ENCODE results near the gene ZNF585A. TPM values are rescaled to one million over a fixed set of nuclear protein-coding genes. Genes with fewer than 3 reads are reported as not detected.

Gene ZNF585A
- total RNA-seq: 10 to 100 TPM in 1 of 2 donors, 1 to 10 TPM in 1; 8.4 to 10.2 TPM

DNA sequence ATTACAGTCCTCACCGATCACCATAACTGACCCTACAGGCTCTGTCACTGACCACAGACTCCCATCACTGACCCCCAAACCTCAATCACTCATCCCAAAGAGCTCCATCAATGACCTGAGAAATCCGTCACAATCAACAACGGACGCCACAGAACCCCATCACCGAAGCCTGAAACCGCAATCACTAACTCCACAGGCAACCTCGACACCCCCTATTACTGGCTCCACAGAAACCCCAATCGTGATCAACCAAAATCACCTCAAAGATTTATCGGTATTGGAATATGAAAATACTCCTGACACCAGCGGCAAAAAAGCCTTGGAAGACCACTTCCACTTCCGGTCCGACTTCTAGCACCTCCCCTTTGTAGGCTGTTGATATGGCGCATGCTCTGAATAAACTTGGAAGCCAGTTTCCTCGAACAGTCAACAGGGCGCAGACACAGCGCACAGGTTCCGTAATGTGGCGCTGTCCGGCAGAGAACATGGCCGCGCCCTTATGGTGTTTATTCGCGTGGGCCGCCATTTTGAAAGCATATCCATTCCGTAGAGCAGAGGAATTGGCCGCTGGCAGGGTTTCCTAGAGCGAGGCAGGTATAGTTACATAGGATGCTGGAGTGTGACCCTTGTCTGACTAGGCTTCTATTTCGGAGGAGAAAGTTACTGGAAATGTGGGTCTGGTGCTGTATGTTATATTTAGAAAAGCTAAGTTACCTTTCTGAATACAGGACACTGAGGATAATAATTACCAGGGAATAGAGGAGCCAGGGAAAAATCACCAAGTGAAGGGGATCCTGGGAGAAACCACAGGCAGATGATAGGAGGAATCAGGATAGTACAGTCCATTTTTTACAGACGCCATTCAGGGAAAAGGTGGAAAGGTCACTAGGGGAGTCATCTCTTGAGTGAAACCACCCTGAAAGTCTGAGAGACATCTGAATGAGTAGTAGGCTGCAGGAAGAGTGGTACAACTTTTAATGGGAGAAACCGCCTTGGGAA is at the start of gene ZNF585A:
Gene ZNF585A, minus strand, starts transcription at position 328 of the 999 bp plus-strand sequence. CDS start 2,785 bp downstream, outside the sequence.
- TF ChIP-seq, protein P1, sequence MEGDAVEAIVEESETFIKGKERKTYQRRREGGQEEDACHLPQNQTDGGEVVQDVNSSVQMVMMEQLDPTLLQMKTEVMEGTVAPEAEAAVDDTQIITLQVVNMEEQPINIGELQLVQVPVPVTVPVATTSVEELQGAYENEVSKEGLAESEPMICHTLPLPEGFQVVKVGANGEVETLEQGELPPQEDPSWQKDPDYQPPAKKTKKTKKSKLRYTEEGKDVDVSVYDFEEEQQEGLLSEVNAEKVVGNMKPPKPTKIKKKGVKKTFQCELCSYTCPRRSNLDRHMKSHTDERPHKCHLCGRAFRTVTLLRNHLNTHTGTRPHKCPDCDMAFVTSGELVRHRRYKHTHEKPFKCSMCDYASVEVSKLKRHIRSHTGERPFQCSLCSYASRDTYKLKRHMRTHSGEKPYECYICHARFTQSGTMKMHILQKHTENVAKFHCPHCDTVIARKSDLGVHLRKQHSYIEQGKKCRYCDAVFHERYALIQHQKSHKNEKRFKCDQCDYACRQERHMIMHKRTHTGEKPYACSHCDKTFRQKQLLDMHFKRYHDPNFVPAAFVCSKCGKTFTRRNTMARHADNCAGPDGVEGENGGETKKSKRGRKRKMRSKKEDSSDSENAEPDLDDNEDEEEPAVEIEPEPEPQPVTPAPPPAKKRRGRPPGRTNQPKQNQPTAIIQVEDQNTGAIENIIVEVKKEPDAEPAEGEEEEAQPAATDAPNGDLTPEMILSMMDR (IDR thresholded peaks at IDR 0.05): no peak
- H3K36me3 ChIP-seq: no peaks in the 10 kb centered on the region
- peak within 1 kb of the TSS; percentile 41 for H3K27ac ChIP-seq
- H3K4me3 ChIP-seq: peak within 1 kb of the TSS; percentile 52
- H3K9ac ChIP-seq (ENCODE audit: low read depth in 2 of 2, low read length in 2 of 2): peak within 1 kb of the TSS; percentile 72 to 84
- H3K4me1 ChIP-seq: no peaks in the 10 kb centered on the region
- H3K27me3 ChIP-seq: no peaks in the 10 kb centered on the region
- intact Hi-C loops (cut with DNase I): no loop called here
- peak; percentile 92 for DNase-seq
- H3K9me3 ChIP-seq: no peaks in the 10 kb centered on the region

DNA sequence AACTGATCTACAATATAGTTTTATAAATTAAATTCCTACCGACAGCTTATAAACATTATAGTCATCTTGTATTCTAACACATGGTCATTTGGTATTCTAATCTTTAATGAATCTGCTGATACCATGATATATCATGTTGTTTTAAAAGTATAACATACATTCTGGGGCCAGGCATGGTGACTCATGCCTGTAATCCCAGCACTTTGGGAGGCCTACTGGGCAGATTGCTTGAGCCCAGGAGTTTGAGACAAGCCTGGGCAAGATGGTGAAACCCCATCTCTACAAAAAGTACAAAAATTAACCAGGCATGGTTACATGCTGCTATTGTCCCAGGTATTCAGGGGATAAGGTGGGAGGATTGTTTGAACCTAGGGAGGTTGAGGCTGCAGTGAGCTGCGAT is 48.6 kb upstream of the ZNF585A start:
- no peaks in the 10 kb centered on the region for H3K27me3 ChIP-seq
- intact Hi-C loops (cut with DNase I): no loop called here
- no peak overlapping the region for H3K4me3 ChIP-seq
- no peaks in the 10 kb centered on the region for H3K4me1 ChIP-seq
- no peak overlapping the region for H3K9ac ChIP-seq (ENCODE audit: low read depth in 2 of 2, low read length in 2 of 2)
- DNase-seq: no peak
- H3K36me3 ChIP-seq: peaks cover 3% of the 10 kb centered on the region
- TF ChIP-seq, protein P1 (IDR thresholded peaks at IDR 0.05): no peak
- H3K27ac ChIP-seq: no peak overlapping the region
- H3K9me3 ChIP-seq: no peaks in the 10 kb centered on the region

DNA sequence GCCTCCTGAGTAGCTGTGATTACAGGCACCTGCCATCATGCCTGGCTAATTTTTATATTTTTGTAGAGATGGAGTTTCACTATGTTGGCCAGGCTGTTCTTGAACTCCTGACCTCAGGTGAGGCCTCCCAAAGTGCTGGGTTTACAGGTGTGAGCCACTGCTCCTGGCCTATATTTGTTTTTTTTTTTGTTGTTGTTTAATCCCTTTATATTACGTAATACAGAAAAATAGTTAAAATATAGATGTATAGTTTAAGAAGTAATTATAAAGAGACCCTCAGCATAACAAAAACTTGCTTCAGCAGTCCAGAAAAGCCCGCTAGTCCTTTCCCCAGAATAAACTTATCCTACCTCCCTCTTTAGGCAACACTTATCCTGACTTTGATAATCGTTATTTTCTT is 47.9 kb upstream of the ZNF585A start:
- no peak for DNase-seq
- H3K27me3 ChIP-seq: no peaks in the 10 kb centered on the region
- H3K9me3 ChIP-seq: no peaks in the 10 kb centered on the region
- H3K4me3 ChIP-seq: no peak overlapping the region
- H3K36me3 ChIP-seq: no peaks in the 10 kb centered on the region
- TF ChIP-seq, protein P1 (IDR thresholded peaks at IDR 0.05): no peak
- no peak overlapping the region for H3K27ac ChIP-seq
- no peak overlapping the region for H3K9ac ChIP-seq (ENCODE audit: low read depth in 2 of 2, low read length in 2 of 2)
- no peaks in the 10 kb centered on the region for H3K4me1 ChIP-seq
- intact Hi-C loops (cut with DNase I): no loop called here

DNA sequence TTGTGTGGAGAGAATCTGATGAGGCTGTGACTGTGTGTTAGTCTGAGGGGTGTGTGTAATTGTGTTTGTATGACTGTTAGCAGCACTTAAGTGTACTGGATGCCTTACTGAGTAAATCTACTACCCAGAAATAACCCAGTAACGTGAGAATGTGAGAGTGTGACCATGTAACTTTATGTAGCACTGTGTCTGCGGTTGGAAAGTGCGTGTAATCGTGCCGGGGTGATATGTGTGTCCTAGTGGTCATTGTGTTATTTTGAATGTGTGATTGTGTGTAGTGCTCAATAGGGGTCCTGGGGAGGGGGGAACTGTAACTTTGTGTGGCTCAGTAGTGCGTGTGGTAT is 46.1 kb upstream of the ZNF585A start:
- DNase-seq: no peak
- intact Hi-C loops (cut with DNase I): no loop called here
- H3K27me3 ChIP-seq: no peaks in the 10 kb centered on the region
- TF ChIP-seq, protein P1 (IDR thresholded peaks at IDR 0.05): no peak
- H3K9ac ChIP-seq (ENCODE audit: low read depth in 2 of 2, low read length in 2 of 2): peak overlapping the region; percentile 81 to 94
- no peaks in the 10 kb centered on the region for H3K36me3 ChIP-seq
- H3K27ac ChIP-seq: peak overlapping the region; percentile 91
- no peaks in the 10 kb centered on the region for H3K9me3 ChIP-seq
- no peaks in the 10 kb centered on the region for H3K4me1 ChIP-seq
- H3K4me3 ChIP-seq: peak overlapping the region; percentile 88

DNA sequence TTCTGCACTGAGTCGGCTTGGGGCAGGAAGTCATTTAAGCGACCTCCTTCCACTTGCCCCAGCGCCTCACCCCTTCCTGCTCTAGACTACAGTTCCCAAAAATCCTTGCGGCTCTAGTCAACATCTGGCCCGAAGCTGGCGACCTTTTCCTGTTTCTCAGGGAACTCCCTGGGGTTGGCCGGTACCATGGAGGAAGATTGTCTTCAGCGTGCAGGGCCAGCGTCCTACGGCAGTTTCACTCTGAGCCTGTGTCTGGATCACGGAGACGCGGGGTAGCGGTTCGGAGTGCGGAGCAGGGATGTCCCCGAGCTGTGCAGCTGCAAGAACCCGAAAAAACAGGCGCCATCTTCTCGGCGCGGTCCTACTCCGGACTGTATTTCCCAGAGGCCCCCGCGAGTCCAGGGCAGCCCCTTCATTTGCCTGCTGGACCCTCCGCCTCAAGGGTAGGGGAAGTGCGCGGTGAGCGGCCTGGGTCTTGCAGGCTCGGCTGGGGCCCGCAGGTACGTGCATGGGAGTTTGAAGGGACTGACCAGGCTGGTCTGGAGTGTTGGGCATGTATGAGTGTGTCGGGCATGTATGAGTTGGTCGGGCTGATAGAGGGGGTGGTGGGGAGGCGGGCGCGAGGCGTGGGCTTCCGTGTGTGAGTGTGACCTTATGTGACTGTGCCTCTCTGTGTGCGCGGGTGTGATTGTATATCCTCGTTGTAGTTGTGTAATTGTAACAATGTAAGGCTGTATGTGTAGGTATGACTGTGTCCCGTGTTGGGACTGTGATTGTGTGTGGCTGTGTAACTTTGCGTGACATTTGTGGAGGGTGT is 45.5 kb upstream of the ZNF585A start, which contains the start of gene ZNF383:
Gene ZNF383, plus strand, starts transcription at position 440 of the 817 bp plus-strand sequence. CDS start 12,240 bp downstream, outside the sequence.
- H3K27me3 ChIP-seq: no peaks in the 10 kb centered on the region
- peak; percentile 90 for DNase-seq
- TF ChIP-seq, protein P1 (IDR thresholded peaks at IDR 0.05): no peak
- H3K36me3 ChIP-seq: no peaks in the 10 kb centered on the region
- peak within 1 kb of the TSS; percentile 91 for H3K27ac ChIP-seq
- peak within 1 kb of the TSS; percentile 81 to 94 for H3K9ac ChIP-seq (ENCODE audit: low read depth in 2 of 2, low read length in 2 of 2)
- peak within 1 kb of the TSS; percentile 88 for H3K4me3 ChIP-seq
- H3K9me3 ChIP-seq: no peaks in the 10 kb centered on the region
- no peaks in the 10 kb centered on the region for H3K4me1 ChIP-seq
- intact Hi-C loops (cut with DNase I): no loop called here
